MM.1S (cell line): ENCODE results near the gene ZNF280C.

Experiments used
- DNase-seq: peaks from one replicate; pipeline ENCODE4 v3.0.0-alpha.2; 2015
- H2AFZ ChIP-seq: fragments of 300-600 bp; sonication (generic); 2 replicates; pipeline ENCODE4 v1.6.0; 2016; ENCODE audit warnings: antibody characterized with exemption, low read length
- H3F3A ChIP-seq: fragments of 300-600 bp; sonication (generic); 2 replicates; pipeline ENCODE4 v1.6.1; 2016; ENCODE audit warnings: mild to moderate bottlenecking, antibody characterized with exemption, low read length, moderate library complexity, mixed read lengths; ENCODE audit not compliant: insufficient read depth
- H3K27ac ChIP-seq: fragments of 300-600 bp; sonication (generic); 2 replicates; pipeline ENCODE4 v1.5.1; 2016; ENCODE audit warnings: mild to moderate bottlenecking, low read length
- H3K27me3 ChIP-seq: fragments of 300-600 bp; sonication (generic); replicated peaks from 2 replicates; pipeline ENCODE4 v1.6.0; 2016; ENCODE audit warnings: low read length; ENCODE audit not compliant: insufficient read depth
- H3K36me3 ChIP-seq: fragments of 300-600 bp; sonication (generic); replicated peaks from 2 replicates; pipeline ENCODE4 v1.6.1; 2016; ENCODE audit warnings: mild to moderate bottlenecking, low read length, mixed read lengths; ENCODE audit not compliant: insufficient read depth
- H3K4me1 ChIP-seq: fragments of 300-600 bp; sonication (generic); 2 replicates; pipeline ENCODE4 v1.6.1; 2016; ENCODE audit warnings: low read length, mixed read lengths
- H3K4me2 ChIP-seq: fragments of 300-600 bp; sonication (generic); 2 replicates; pipeline ENCODE4 v1.6.0; 2016; ENCODE audit warnings: low read depth, low read length
- H3K4me3 ChIP-seq: fragments of 300-600 bp; sonication (generic); 2 replicates; pipeline ENCODE4 v1.5.1; 2016; ENCODE audit warnings: low read length, mixed read lengths
- H3K79me2 ChIP-seq: fragments of 300-600 bp; sonication (generic); 2 replicates; pipeline ENCODE4 v1.6.1; 2016; ENCODE audit warnings: mixed run types, low read length, mixed read lengths
- H3K9ac ChIP-seq: fragments of 300-600 bp; sonication (generic); 2 replicates; pipeline ENCODE4 v1.6.1; 2016; ENCODE audit warnings: low read length, mixed read lengths
- H3K9me2 ChIP-seq: fragments of 300-600 bp; sonication (generic); replicated peaks from 2 replicates; pipeline ENCODE4 v1.6.1; 2016; ENCODE audit warnings: mild to moderate bottlenecking, low read length, mixed read lengths; ENCODE audit not compliant: insufficient read depth
- H3K9me3 ChIP-seq: fragments of 300-600 bp; sonication (generic); replicated peaks from 2 replicates; pipeline ENCODE4 v1.6.1; 2016; ENCODE audit warnings: mild to moderate bottlenecking, low read length, mixed read lengths; ENCODE audit not compliant: insufficient read depth
- H4K20me1 ChIP-seq: fragments of 300-600 bp; sonication (generic); 2 replicates; pipeline ENCODE4 v1.6.1; 2016; ENCODE audit warnings: mild to moderate bottlenecking, low read length, moderate library complexity, mixed read lengths; ENCODE audit not compliant: insufficient read depth
- CTCF ChIP-seq: fragments of 300-600 bp; sonication (generic); IDR thresholded peaks from 2 replicates; pipeline ENCODE4 v1.5.1; 2016; ENCODE audit warnings: antibody characterized with exemption, low read length, mixed read lengths
- EZH2 ChIP-seq: fragments of 300-600 bp; sonication (generic); optimal IDR thresholded peaks from 2 replicates; pipeline ENCODE3; 2017; ENCODE audit warnings: low read depth, mild to moderate bottlenecking, antibody characterized with exemption, low read length, mixed read lengths
- EZH2phosphoT487 ChIP-seq: fragments of 300-600 bp; sonication (generic); IDR thresholded peaks from 2 replicates; pipeline ENCODE4 v1.6.1; 2018; ENCODE audit warnings: antibody characterized with exemption, low read length

The ZNF280C gene

GRCh38 chrX:130264573-130264972, 4.1 kb downstream of the ZNF280C start:
- H3F3A ChIP-seq, result peaks cover 6% of the 10 kb centered on the region
- H3K36me3 ChIP-seq, result no peaks in the 10 kb centered on the region
- H3K9me2 ChIP-seq, result no peaks in the 10 kb centered on the region
- H2AFZ ChIP-seq, result no peak overlapping the region
- TF ChIP-seq CTCF, result no peak
- TF ChIP-seq EZH2phosphoT487, result no peak
- no peak for TF ChIP-seq EZH2
- H4K20me1 ChIP-seq, result no peaks in the 10 kb centered on the region
- no peak overlapping the region for H3K4me2 ChIP-seq
- H3K9me3 ChIP-seq, result no peaks in the 10 kb centered on the region
- DNase-seq, result peak; percentile 31
- H3K4me1 ChIP-seq, result peaks cover 4% of the 10 kb centered on the region; the same call in 1 of the 2 replicates
- no peak overlapping the region for H3K9ac ChIP-seq
- H3K4me3 ChIP-seq, result no peak overlapping the region
- H3K27ac ChIP-seq, result no peak overlapping the region
- H3K27me3 ChIP-seq, result no peaks in the 10 kb centered on the region
- H3K79me2 ChIP-seq, result peaks cover 20% of the 10 kb centered on the region

DNA sequence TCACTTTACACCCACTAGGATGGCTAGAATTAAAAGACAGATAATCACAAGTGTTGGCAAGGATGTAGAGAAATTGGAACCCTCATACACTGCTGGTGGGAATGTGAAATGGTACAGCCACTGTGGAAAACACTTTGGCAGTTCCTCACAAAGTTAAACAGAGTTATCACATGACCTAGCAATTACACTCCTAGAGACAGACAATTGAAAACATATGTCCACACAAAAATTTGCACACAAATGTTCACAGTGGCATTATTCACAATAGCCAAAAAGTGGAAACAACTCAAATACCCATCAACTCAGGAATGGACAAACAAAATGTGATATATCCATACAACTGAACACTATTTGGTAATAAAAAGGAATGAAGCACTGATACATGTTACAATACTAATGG, 5.7 kb downstream of the ZNF280C start:
- no peak overlapping the region for H3K4me2 ChIP-seq
- no peak overlapping the region for H2AFZ ChIP-seq
- H3K36me3 ChIP-seq, result no peaks in the 10 kb centered on the region
- H3F3A ChIP-seq, result 0 out of 2 replicates have a peak, but pooled peaks cover 3% of the 10 kb centered on the region
- no peaks in the 10 kb centered on the region for H4K20me1 ChIP-seq
- no peaks in the 10 kb centered on the region for H3K9me3 ChIP-seq
- peaks cover 4% of the 10 kb centered on the region; the same call in 1 of the 2 replicates for H3K4me1 ChIP-seq
- H3K27me3 ChIP-seq, result no peaks in the 10 kb centered on the region
- peaks cover 20% of the 10 kb centered on the region for H3K79me2 ChIP-seq
- no peak for DNase-seq
- no peak overlapping the region for H3K27ac ChIP-seq
- no peak for TF ChIP-seq EZH2
- TF ChIP-seq EZH2phosphoT487, result no peak
- H3K4me3 ChIP-seq, result no peak overlapping the region
- H3K9me2 ChIP-seq, result no peaks in the 10 kb centered on the region
- no peak overlapping the region for H3K9ac ChIP-seq

DNA sequence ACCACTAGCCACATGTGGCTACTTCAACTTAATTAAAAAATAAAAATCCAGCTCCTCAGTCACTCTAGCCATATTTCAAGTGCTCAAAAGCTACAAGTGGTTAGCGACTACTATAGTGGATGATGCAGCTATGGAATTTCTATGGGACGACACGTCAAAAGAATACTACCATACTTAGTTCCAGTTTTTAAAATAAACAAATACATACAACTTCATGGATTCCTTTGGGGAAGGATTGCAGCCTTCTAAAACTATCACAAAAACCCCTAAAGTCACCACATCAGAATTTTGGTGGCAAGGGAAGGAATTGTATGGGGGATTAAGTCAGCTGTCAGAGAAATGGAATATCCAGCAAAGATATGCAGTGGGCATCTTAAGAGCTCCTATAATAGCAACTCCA, 6.5 kb downstream of the ZNF280C start:
- Histone ChIP-seq H3K27me3 (no peaks in the 10 kb centered on the region), H3K79me2 (peaks cover 14% of the 10 kb centered on the region)

More for the DNA sequence above, 6.5 kb downstream of the ZNF280C start:
- Histone ChIP-seq H3K9me3 (no peaks in the 10 kb centered on the region), H3K9ac (no peak overlapping the region), H3K36me3 (no peaks in the 10 kb centered on the region), H3K9me2 (no peaks in the 10 kb centered on the region), H3K4me3 (no peak overlapping the region), H3F3A (0 out of 2 replicates have a peak, but pooled peaks cover 2% of the 10 kb centered on the region), H3K4me2 (no peak overlapping the region), H2AFZ (no peak overlapping the region), H3K4me1 (peaks cover 4% of the 10 kb centered on the region; the same call in 1 of the 2 replicates), H3K27ac (no peak overlapping the region), H4K20me1 (no peaks in the 10 kb centered on the region)
- TF ChIP-seq CTCF (no peak), EZH2 (no peak), EZH2phosphoT487 (no peak)
- DNase-seq, result no peak
